ENCODE data around the gene CFAP119.

GRCh38 chr16:30740364-30741251, 21.3 kb downstream of the CFAP119 start:
- TF ChIP-seq RAD21 (IDR thresholded peaks at IDR 0.05) (no peak), RXRA (IDR thresholded peaks at IDR 0.05) (peak in 1 of 2 donors; percentile 61), TAF1 (conservative IDR thresholded peaks at IDR 0.05) (no peak), YY1 (IDR thresholded peaks at IDR 0.05) (peak; percentile 30), SP1 (IDR thresholded peaks at IDR 0.05) (peak; percentile 47), ZBTB33 (IDR thresholded peaks at IDR 0.05) (no peak)
- TF ChIP-seq, protein P1, sequence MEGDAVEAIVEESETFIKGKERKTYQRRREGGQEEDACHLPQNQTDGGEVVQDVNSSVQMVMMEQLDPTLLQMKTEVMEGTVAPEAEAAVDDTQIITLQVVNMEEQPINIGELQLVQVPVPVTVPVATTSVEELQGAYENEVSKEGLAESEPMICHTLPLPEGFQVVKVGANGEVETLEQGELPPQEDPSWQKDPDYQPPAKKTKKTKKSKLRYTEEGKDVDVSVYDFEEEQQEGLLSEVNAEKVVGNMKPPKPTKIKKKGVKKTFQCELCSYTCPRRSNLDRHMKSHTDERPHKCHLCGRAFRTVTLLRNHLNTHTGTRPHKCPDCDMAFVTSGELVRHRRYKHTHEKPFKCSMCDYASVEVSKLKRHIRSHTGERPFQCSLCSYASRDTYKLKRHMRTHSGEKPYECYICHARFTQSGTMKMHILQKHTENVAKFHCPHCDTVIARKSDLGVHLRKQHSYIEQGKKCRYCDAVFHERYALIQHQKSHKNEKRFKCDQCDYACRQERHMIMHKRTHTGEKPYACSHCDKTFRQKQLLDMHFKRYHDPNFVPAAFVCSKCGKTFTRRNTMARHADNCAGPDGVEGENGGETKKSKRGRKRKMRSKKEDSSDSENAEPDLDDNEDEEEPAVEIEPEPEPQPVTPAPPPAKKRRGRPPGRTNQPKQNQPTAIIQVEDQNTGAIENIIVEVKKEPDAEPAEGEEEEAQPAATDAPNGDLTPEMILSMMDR (IDR thresholded peaks at IDR 0.05; ENCODE audit: low read depth, low read length, missing input control), result no peak
- TF ChIP-seq, protein P2, sequence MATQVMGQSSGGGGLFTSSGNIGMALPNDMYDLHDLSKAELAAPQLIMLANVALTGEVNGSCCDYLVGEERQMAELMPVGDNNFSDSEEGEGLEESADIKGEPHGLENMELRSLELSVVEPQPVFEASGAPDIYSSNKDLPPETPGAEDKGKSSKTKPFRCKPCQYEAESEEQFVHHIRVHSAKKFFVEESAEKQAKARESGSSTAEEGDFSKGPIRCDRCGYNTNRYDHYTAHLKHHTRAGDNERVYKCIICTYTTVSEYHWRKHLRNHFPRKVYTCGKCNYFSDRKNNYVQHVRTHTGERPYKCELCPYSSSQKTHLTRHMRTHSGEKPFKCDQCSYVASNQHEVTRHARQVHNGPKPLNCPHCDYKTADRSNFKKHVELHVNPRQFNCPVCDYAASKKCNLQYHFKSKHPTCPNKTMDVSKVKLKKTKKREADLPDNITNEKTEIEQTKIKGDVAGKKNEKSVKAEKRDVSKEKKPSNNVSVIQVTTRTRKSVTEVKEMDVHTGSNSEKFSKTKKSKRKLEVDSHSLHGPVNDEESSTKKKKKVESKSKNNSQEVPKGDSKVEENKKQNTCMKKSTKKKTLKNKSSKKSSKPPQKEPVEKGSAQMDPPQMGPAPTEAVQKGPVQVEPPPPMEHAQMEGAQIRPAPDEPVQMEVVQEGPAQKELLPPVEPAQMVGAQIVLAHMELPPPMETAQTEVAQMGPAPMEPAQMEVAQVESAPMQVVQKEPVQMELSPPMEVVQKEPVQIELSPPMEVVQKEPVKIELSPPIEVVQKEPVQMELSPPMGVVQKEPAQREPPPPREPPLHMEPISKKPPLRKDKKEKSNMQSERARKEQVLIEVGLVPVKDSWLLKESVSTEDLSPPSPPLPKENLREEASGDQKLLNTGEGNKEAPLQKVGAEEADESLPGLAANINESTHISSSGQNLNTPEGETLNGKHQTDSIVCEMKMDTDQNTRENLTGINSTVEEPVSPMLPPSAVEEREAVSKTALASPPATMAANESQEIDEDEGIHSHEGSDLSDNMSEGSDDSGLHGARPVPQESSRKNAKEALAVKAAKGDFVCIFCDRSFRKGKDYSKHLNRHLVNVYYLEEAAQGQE (IDR thresholded peaks at IDR 0.05), result no peak
- TF ChIP-seq, protein P3, sequence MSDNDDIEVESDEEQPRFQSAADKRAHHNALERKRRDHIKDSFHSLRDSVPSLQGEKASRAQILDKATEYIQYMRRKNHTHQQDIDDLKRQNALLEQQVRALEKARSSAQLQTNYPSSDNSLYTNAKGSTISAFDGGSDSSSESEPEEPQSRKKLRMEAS (IDR thresholded peaks at IDR 0.05), result peak; percentile 34
